Testis (tissue), 3 donors: ENCODE results near the gene ABCA13. TPM values are rescaled to one million over a fixed set of nuclear protein-coding genes. Genes with fewer than 3 reads are reported as not detected.

Experiments used
- DNase-seq: peaks from one replicate; pipeline ENCODE4 v3.0.0-alpha.2; 2019
- H3K27ac ChIP-seq, 2 donors: fragments of 200-600 bp; sonication (generic); one replicate each; pipeline ENCODE4 v1.5.1; 2019
- H3K27me3 ChIP-seq: fragments of 200-600 bp; sonication (generic); one replicate; pipeline ENCODE4 v1.5.1; 2019
- H3K36me3 ChIP-seq: fragments of 200-600 bp; sonication (generic); one replicate; pipeline ENCODE4 v1.5.1; 2017; ENCODE audit warnings: low read depth; ENCODE audit errors: missing control alignments
- H3K4me1 ChIP-seq: fragments of 200-600 bp; sonication (generic); one replicate; pipeline ENCODE4 v1.5.1; 2019
- H3K4me3 ChIP-seq, 2 donors: fragments of 200-600 bp; sonication (generic); one replicate each; pipeline ENCODE4 v1.5.1; 2017 to 2019
- H3K9me3 ChIP-seq: fragments of 200-600 bp; sonication (generic); one replicate; pipeline ENCODE4 v1.5.1; 2017
- CTCF ChIP-seq, 3 experiments: fragments of 450-650 bp in 2 of 3; fragments of 200-600 bp in 1 of 3; sonication (generic) in 1 of 3; IDR thresholded peaks; one replicate each; pipeline ENCODE4 v1.5.1; 2016 to 2019; ENCODE audit warnings: antibody characterized with exemption in 3 of 3, mild to moderate bottlenecking in 2 of 3, moderate library complexity in 1 of 3
- POLR2A ChIP-seq: fragments of 450-650 bp; IDR thresholded peaks from one replicate; pipeline ENCODE4 v1.6.1; 2017; ENCODE audit warnings: antibody characterized with exemption, mild to moderate bottlenecking, moderate library complexity
- WGBS, 2 donors: methylation state at CpG; one replicate each; pipeline ENCODE4 v1.1.5; 2018; 5-methylcytosine and 5-hydroxymethylcytosine counted together
- intact Hi-C: fragments of 100-400 bp; cut with DNase I; formaldehyde crosslinking; loops from one replicate; pipeline ENCODE4 v1.15.1; 2023; ENCODE audit warnings: low total_unique reads
- polyA plus RNA-seq: library from polyadenylated mRNA; stranded (reverse); fragments of 350-450 nt; fragmentation: Illumina TruSeq; extraction: RNeasy Lipid Tissue Mini Kit (QIAGEN cat#74804); gene quantifications from one replicate; pipeline ENCODE4 v1.2.3, GENCODE V29; 2014; ENCODE audit warnings: low read depth, low replicate concordance; ENCODE audit not compliant: insufficient read depth
- total RNA-seq, 2 donors: library from RNA; depleted of rRNA; stranded (reverse); fragments of >200 nt; gene quantifications; one replicate each; pipeline ENCODE4 v1.2.3, GENCODE V29; 2016

Gene ABCA13
- total and polyA plus RNA-seq, 3 donors from 2014 or later = 3.5 to 7.3 (median 4.3) TPM

GRCh38 chr7:48285373-48285772, 114.1 kb downstream of the ABCA13 start:
- no peaks in the 10 kb centered on the region for H3K4me1 ChIP-seq
- no peaks in the 10 kb centered on the region for H3K27me3 ChIP-seq
- no peaks in the 10 kb centered on the region for H3K36me3 ChIP-seq
- DNase-seq = no peak
- H3K27ac ChIP-seq = no peak overlapping the region
- H3K4me3 ChIP-seq = no peak overlapping the region
- 52 to 60% methylated on average over 6 of the region's 6 CpGs for WGBS, 2 donors
- TF ChIP-seq POLR2A = no peak
- no peak for TF ChIP-seq CTCF (IDR thresholded peaks at IDR 0.05)
- intact Hi-C loops = no loop called here
- H3K9me3 ChIP-seq = no peaks in the 10 kb centered on the region

GRCh38 chr7:48286836-48287235, 115.6 kb downstream of the ABCA13 start:
- WGBS, 2 donors = 79 to 83% methylated on average over 5 of the region's 5 CpGs
- intact Hi-C loops = no loop called here
- H3K4me1 ChIP-seq = no peaks in the 10 kb centered on the region

GRCh38 chr7:48289656-48290055, 118.4 kb downstream of the ABCA13 start:
- H3K9me3 ChIP-seq = no peaks in the 10 kb centered on the region
- no peaks in the 10 kb centered on the region for H3K4me1 ChIP-seq
- intact Hi-C loops = no loop called here
- H3K36me3 ChIP-seq = no peaks in the 10 kb centered on the region
- H3K27me3 ChIP-seq = no peaks in the 10 kb centered on the region
- DNase-seq = no peak
- TF ChIP-seq POLR2A (no peak), CTCF (IDR thresholded peaks at IDR 0.05) (no peak)
- no peak overlapping the region for H3K27ac ChIP-seq
- H3K4me3 ChIP-seq = no peak overlapping the region
- WGBS, 2 donors = 79 to 95% methylated on average over 1 of the region's 1 CpG

More at GRCh38 chr7:48286836-48287235, 115.6 kb downstream of the ABCA13 start:
- no peaks in the 10 kb centered on the region for H3K36me3 ChIP-seq
- DNase-seq = no peak
- H3K27me3 ChIP-seq = no peaks in the 10 kb centered on the region
- H3K27ac ChIP-seq = no peak overlapping the region
- TF ChIP-seq POLR2A (no peak), CTCF (IDR thresholded peaks at IDR 0.05) (no peak)
- no peak overlapping the region for H3K4me3 ChIP-seq
- H3K9me3 ChIP-seq = no peaks in the 10 kb centered on the region

- intact Hi-C loops = no loop called here
- no peaks in the 10 kb centered on the region for H3K27me3 ChIP-seq
- H3K36me3 ChIP-seq = no peaks in the 10 kb centered on the region
- TF ChIP-seq CTCF (IDR thresholded peaks at IDR 0.05) = no peak
- TF ChIP-seq POLR2A = no peak
- no peaks in the 10 kb centered on the region for H3K4me1 ChIP-seq
- no peaks in the 10 kb centered on the region for H3K9me3 ChIP-seq
- no peak overlapping the region for H3K27ac ChIP-seq
- no peak for DNase-seq
- H3K4me3 ChIP-seq = no peak overlapping the region
- WGBS, 2 donors = 67 to 89% methylated on average over 4 of the region's 4 CpGs
Observed at GRCh38 chr7:48292949-48293348, 121.7 kb downstream of the ABCA13 start.

- H3K4me1 ChIP-seq = peaks cover 4% of the 10 kb centered on the region
- no peaks in the 10 kb centered on the region for H3K36me3 ChIP-seq
- intact Hi-C loops = no loop called here
- DNase-seq = no peak
- H3K9me3 ChIP-seq = no peaks in the 10 kb centered on the region
- 54 to 59% methylated on average over 7 of the region's 7 CpGs for WGBS, 2 donors
- H3K27ac ChIP-seq = no peak overlapping the region
- no peak overlapping the region for H3K4me3 ChIP-seq
- TF ChIP-seq POLR2A = no peak
- no peak for TF ChIP-seq CTCF (IDR thresholded peaks at IDR 0.05)
- no peaks in the 10 kb centered on the region for H3K27me3 ChIP-seq
Observed at GRCh38 chr7:48295296-48295971, 124.2 kb downstream of the ABCA13 start.
